ENCODE results near the gene SMAP1. TPM values are rescaled to one million over a fixed set of nuclear protein-coding genes. Genes with fewer than 3 reads are reported as not detected.

The SMAP1 gene
- 17.6 and 17.7 TPM in 2 replicates for total RNA-seq (2014; rRNA removed; shearing (Covaris generic); ENCODE audit: low replicate concordance)

GRCh38 chr6:70667711-70668498, at the start of gene SMAP1:
TSS of gene SMAP1 (plus strand) at chr6:70667883. CDS start at chr6:70668024, 141 bp downstream.
- H3K4me3 ChIP-seq (ENCODE audit: low read length) = peak within 1 kb of the TSS; percentile 89
- no peaks in the 10 kb centered on the region for H3K36me3 ChIP-seq (ENCODE audit: insufficient read depth, low read length)

GRCh38 chr6:70620746-70621145, 46.9 kb upstream of the SMAP1 start:
- H3K4me3 ChIP-seq (ENCODE audit: low read length) = no peak overlapping the region
- H4K20me1 ChIP-seq (ENCODE audit: insufficient read depth, low read depth, low read length) = no peaks in the 10 kb centered on the region
- H3K79me2 ChIP-seq (ENCODE audit: low read length) = no peaks in the 10 kb centered on the region
- no peak overlapping the region for H2AFZ ChIP-seq (ENCODE audit: low read length)
- no peaks in the 10 kb centered on the region for H3K9me2 ChIP-seq (replicated peaks; ENCODE audit: insufficient read depth, low read length)
- no peaks in the 10 kb centered on the region for H3K9me3 ChIP-seq (ENCODE audit: low read length)
- no peaks in the 10 kb centered on the region for H3K4me1 ChIP-seq (ENCODE audit: low read length)
- H3K9ac ChIP-seq (ENCODE audit: low read length) = no peak overlapping the region
- H3K27ac ChIP-seq (ENCODE audit: low read length) = no peak overlapping the region
- H3K4me2 ChIP-seq (ENCODE audit: low read depth, low read length, poor library complexity, severe bottlenecking) = no peak overlapping the region
- no peaks in the 10 kb centered on the region for H3K36me3 ChIP-seq (ENCODE audit: insufficient read depth, low read length)
- no peaks in the 10 kb centered on the region for H3K27me3 ChIP-seq (ENCODE audit: low read length)
- DNase-seq = no peak

More at GRCh38 chr6:70667711-70668498, at the start of gene SMAP1:
- H3K9me3 ChIP-seq (ENCODE audit: low read length) = no peaks in the 10 kb centered on the region
- H3K27ac ChIP-seq (ENCODE audit: low read length) = no peak within 1 kb of the TSS
- peak within 1 kb of the TSS; percentile 87 for H3K9ac ChIP-seq (ENCODE audit: low read length)
- H3K9me2 ChIP-seq (replicated peaks; ENCODE audit: insufficient read depth, low read length) = no peaks in the 10 kb centered on the region
- H3K4me2 ChIP-seq (ENCODE audit: low read depth, low read length, poor library complexity, severe bottlenecking) = peak within 1 kb of the TSS; percentile 77
- peaks cover 18% of the 10 kb centered on the region for H3K79me2 ChIP-seq (ENCODE audit: low read length)
- H4K20me1 ChIP-seq (ENCODE audit: insufficient read depth, low read depth, low read length) = peaks cover 30% of the 10 kb centered on the region
- DNase-seq = peak; percentile 97
- H2AFZ ChIP-seq (ENCODE audit: low read length) = peak within 1 kb of the TSS; percentile 97
- peaks cover 20% of the 10 kb centered on the region for H3K4me1 ChIP-seq (ENCODE audit: low read length)
- H3K27me3 ChIP-seq (ENCODE audit: low read length) = no peaks in the 10 kb centered on the region

- H3K9me2 ChIP-seq (replicated peaks; ENCODE audit: insufficient read depth, low read length) = no peaks in the 10 kb centered on the region
- H3K9me3 ChIP-seq (ENCODE audit: low read length) = no peaks in the 10 kb centered on the region
- H3K27me3 ChIP-seq (ENCODE audit: low read length) = no peaks in the 10 kb centered on the region
- no peaks in the 10 kb centered on the region for H3K36me3 ChIP-seq (ENCODE audit: insufficient read depth, low read length)
- no peaks in the 10 kb centered on the region for H4K20me1 ChIP-seq (ENCODE audit: insufficient read depth, low read depth, low read length)
- no peak for DNase-seq
- H3K9ac ChIP-seq (ENCODE audit: low read length) = no peak overlapping the region
- H3K4me2 ChIP-seq (ENCODE audit: low read depth, low read length, poor library complexity, severe bottlenecking) = no peak overlapping the region
- H3K27ac ChIP-seq (ENCODE audit: low read length) = no peak overlapping the region
- no peaks in the 10 kb centered on the region for H3K4me1 ChIP-seq (ENCODE audit: low read length)
- H3K4me3 ChIP-seq (ENCODE audit: low read length) = no peak overlapping the region
- H2AFZ ChIP-seq (ENCODE audit: low read length) = no peak overlapping the region
- H3K79me2 ChIP-seq (ENCODE audit: low read length) = no peaks in the 10 kb centered on the region
These were observed 45.2 kb upstream of the SMAP1 start for GRCh38 chr6:70622461-70622860.

GRCh38 chr6:70625436-70625835, 42.2 kb upstream of the SMAP1 start:
- H2AFZ ChIP-seq (ENCODE audit: low read length) = no peak overlapping the region
- H3K9ac ChIP-seq (ENCODE audit: low read length) = no peak overlapping the region
- H3K27ac ChIP-seq (ENCODE audit: low read length) = no peak overlapping the region
- no peaks in the 10 kb centered on the region for H3K9me2 ChIP-seq (replicated peaks; ENCODE audit: insufficient read depth, low read length)
- H3K4me2 ChIP-seq (ENCODE audit: low read depth, low read length, poor library complexity, severe bottlenecking) = no peak overlapping the region
- no peaks in the 10 kb centered on the region for H3K27me3 ChIP-seq (ENCODE audit: low read length)
- DNase-seq = no peak
- no peaks in the 10 kb centered on the region for H3K9me3 ChIP-seq (ENCODE audit: low read length)
- H3K4me3 ChIP-seq (ENCODE audit: low read length) = no peak overlapping the region
- H3K4me1 ChIP-seq (ENCODE audit: low read length) = no peaks in the 10 kb centered on the region
- H3K79me2 ChIP-seq (ENCODE audit: low read length) = no peaks in the 10 kb centered on the region
- H4K20me1 ChIP-seq (ENCODE audit: insufficient read depth, low read depth, low read length) = no peaks in the 10 kb centered on the region
- no peaks in the 10 kb centered on the region for H3K36me3 ChIP-seq (ENCODE audit: insufficient read depth, low read length)

GRCh38 chr6:70627500-70628254, 40.0 kb upstream of the SMAP1 start:
- Histone ChIP-seq H3K4me2 (ENCODE audit: low read depth, low read length, poor library complexity, severe bottlenecking) (no peak overlapping the region), H3K9ac (ENCODE audit: low read length) (no peak overlapping the region), H3K36me3 (ENCODE audit: insufficient read depth, low read length) (no peaks in the 10 kb centered on the region), H3K27ac (ENCODE audit: low read length) (no peak overlapping the region), H3K9me2 (replicated peaks; ENCODE audit: insufficient read depth, low read length) (no peaks in the 10 kb centered on the region), H3K4me1 (ENCODE audit: low read length) (no peaks in the 10 kb centered on the region), H3K9me3 (ENCODE audit: low read length) (no peaks in the 10 kb centered on the region), H3K79me2 (ENCODE audit: low read length) (no peaks in the 10 kb centered on the region), H2AFZ (ENCODE audit: low read length) (no peak overlapping the region), H3K27me3 (ENCODE audit: low read length) (no peaks in the 10 kb centered on the region), H3K4me3 (ENCODE audit: low read length) (no peak overlapping the region), H4K20me1 (ENCODE audit: insufficient read depth, low read depth, low read length) (no peaks in the 10 kb centered on the region)
- DNase-seq = no peak

GRCh38 chr6:70629929-70630328, 37.8 kb upstream of the SMAP1 start:
- Histone ChIP-seq H3K79me2 (ENCODE audit: low read length) (no peaks in the 10 kb centered on the region), H3K4me1 (ENCODE audit: low read length) (no peaks in the 10 kb centered on the region), H3K9ac (ENCODE audit: low read length) (no peak overlapping the region), H3K4me3 (ENCODE audit: low read length) (no peak overlapping the region), H4K20me1 (ENCODE audit: insufficient read depth, low read depth, low read length) (no peaks in the 10 kb centered on the region), H3K36me3 (ENCODE audit: insufficient read depth, low read length) (no peaks in the 10 kb centered on the region), H3K9me2 (replicated peaks; ENCODE audit: insufficient read depth, low read length) (no peaks in the 10 kb centered on the region), H3K27ac (ENCODE audit: low read length) (no peak overlapping the region), H3K4me2 (ENCODE audit: low read depth, low read length, poor library complexity, severe bottlenecking) (no peak overlapping the region), H3K27me3 (ENCODE audit: low read length) (no peaks in the 10 kb centered on the region), H2AFZ (ENCODE audit: low read length) (no peak overlapping the region), H3K9me3 (ENCODE audit: low read length) (no peaks in the 10 kb centered on the region)
- no peak for DNase-seq

GRCh38 chr6:70633870-70634269, 33.8 kb upstream of the SMAP1 start:
- Histone ChIP-seq H4K20me1 (ENCODE audit: insufficient read depth, low read depth, low read length) (no peaks in the 10 kb centered on the region), H3K27ac (ENCODE audit: low read length) (no peak overlapping the region), H3K9me2 (replicated peaks; ENCODE audit: insufficient read depth, low read length) (no peaks in the 10 kb centered on the region), H3K36me3 (ENCODE audit: insufficient read depth, low read length) (no peaks in the 10 kb centered on the region), H3K4me3 (ENCODE audit: low read length) (no peak overlapping the region), H3K4me1 (ENCODE audit: low read length) (no peaks in the 10 kb centered on the region), H3K4me2 (ENCODE audit: low read depth, low read length, poor library complexity, severe bottlenecking) (no peak overlapping the region), H3K79me2 (ENCODE audit: low read length) (no peaks in the 10 kb centered on the region), H2AFZ (ENCODE audit: low read length) (no peak overlapping the region), H3K27me3 (ENCODE audit: low read length) (no peaks in the 10 kb centered on the region), H3K9ac (ENCODE audit: low read length) (no peak overlapping the region), H3K9me3 (ENCODE audit: low read length) (no peaks in the 10 kb centered on the region)
- no peak for DNase-seq

- Histone ChIP-seq H3K27ac (ENCODE audit: low read length) (no peak overlapping the region), H4K20me1 (ENCODE audit: insufficient read depth, low read depth, low read length) (no peaks in the 10 kb centered on the region), H3K4me3 (ENCODE audit: low read length) (no peak overlapping the region), H3K9me2 (replicated peaks; ENCODE audit: insufficient read depth, low read length) (no peaks in the 10 kb centered on the region), H3K4me2 (ENCODE audit: low read depth, low read length, poor library complexity, severe bottlenecking) (no peak overlapping the region), H3K27me3 (ENCODE audit: low read length) (no peaks in the 10 kb centered on the region), H3K9ac (ENCODE audit: low read length) (no peak overlapping the region), H2AFZ (ENCODE audit: low read length) (no peak overlapping the region), H3K4me1 (ENCODE audit: low read length) (no peaks in the 10 kb centered on the region), H3K36me3 (ENCODE audit: insufficient read depth, low read length) (no peaks in the 10 kb centered on the region), H3K79me2 (ENCODE audit: low read length) (no peaks in the 10 kb centered on the region), H3K9me3 (ENCODE audit: low read length) (no peaks in the 10 kb centered on the region)
- no peak for DNase-seq
These were observed 31.1 kb upstream of the SMAP1 start for GRCh38 chr6:70636596-70636995.

Data from Karpas-422 (cell line).